NCI-H345 treated with DMSO at 0.1 percent for 48 hours (cell line): ENCODE data around the gene ABCA13.
A peak's percentile ranks its signal among the peaks of the same experiment; 100 is the strongest.

Experiments used
- DNase-seq: peaks from one replicate; lab custom pipeline; 2025; ENCODE audit not compliant: unreplicated experiment; lab: John Stamatoyannopoulos, UW

The ABCA13 gene

GRCh38 chr7:48363174-48363573 is 191.9 kb downstream of the ABCA13 start:
- DNase-seq = no peak

GRCh38 chr7:48365010-48365409 is 193.8 kb downstream of the ABCA13 start:
- DNase-seq = no peak

- no peak for DNase-seq
Observed at GRCh38 chr7:48366096-48366495, 194.8 kb downstream of the ABCA13 start.

GRCh38 chr7:48376263-48376662 is 205.0 kb downstream of the ABCA13 start:
- DNase-seq = no peak

GRCh38 chr7:48380921-48381320 is 209.7 kb downstream of the ABCA13 start:
- DNase-seq = no peak

- DNase-seq = no peak
Observed at GRCh38 chr7:48381571-48381970, 210.3 kb downstream of the ABCA13 start.

GRCh38 chr7:48384180-48384752 is 213.0 kb downstream of the ABCA13 start:
- DNase-seq = no peak

GRCh38 chr7:48387932-48388331 is 216.7 kb downstream of the ABCA13 start:
- no peak for DNase-seq

GRCh38 chr7:48388911-48389310 is 217.7 kb downstream of the ABCA13 start:
- no peak for DNase-seq

- no peak for DNase-seq
Observed at GRCh38 chr7:48389977-48390376, 218.7 kb downstream of the ABCA13 start.

GRCh38 chr7:48390388-48391327 is 219.4 kb downstream of the ABCA13 start:
- no peak for DNase-seq

GRCh38 chr7:48398191-48398590 is 226.9 kb downstream of the ABCA13 start:
- DNase-seq = no peak

- no peak for DNase-seq
Observed at GRCh38 chr7:48402721-48403120, 231.5 kb downstream of the ABCA13 start.

GRCh38 chr7:48408731-48409130 is 237.5 kb downstream of the ABCA13 start:
- no peak for DNase-seq

GRCh38 chr7:48411619-48412018 is 240.4 kb downstream of the ABCA13 start:
- DNase-seq = no peak

GRCh38 chr7:48414011-48414732 is 242.9 kb downstream of the ABCA13 start:
- no peak for DNase-seq

- DNase-seq = no peak
Observed at GRCh38 chr7:48416327-48416908, 245.2 kb downstream of the ABCA13 start.

- no peak for DNase-seq
Observed at GRCh38 chr7:48419401-48419800, 248.1 kb downstream of the ABCA13 start.

GRCh38 chr7:48420206-48420605 is 248.9 kb downstream of the ABCA13 start:
- no peak for DNase-seq

- DNase-seq = no peak
Observed at GRCh38 chr7:48421357-48421756, 250.1 kb downstream of the ABCA13 start.

GRCh38 chr7:48424731-48425130 is 253.5 kb downstream of the ABCA13 start:
- DNase-seq = peak; percentile 16
